Panc1 (cell line): Measurements from ENCODE around the gene SLC9A9. TPM values are rescaled to one million over a fixed set of nuclear protein-coding genes. Genes with fewer than 3 reads are reported as not detected.

Experiments used
- ATAC-seq: fragments of 200-7000 bp; cut with Tn5 transposase; 2 replicates; pipeline ENCODE4 v1.9.1; 2020; ENCODE audit warnings: mild to moderate bottlenecking, moderate library complexity
- BruUV-seq: library from RNA; stranded (reverse); fragments of 400-500 nt; replicated peaks from 2 replicates; lab custom pipeline; 2021; lab: Mats Ljungman, UMichigan
- CTCF ChIA-PET: fragments of 300-600 bp; sonication (Branson Sonifier 250); formaldehyde crosslinking; loops from one replicate; lab custom pipeline; 2022; ENCODE audit warnings: antibody characterized with exemption; lab: Charles Lee
- POLR2A ChIA-PET: fragments of 300-600 bp; sonication (Branson Sonifier 250); formaldehyde crosslinking; loops from one replicate; lab custom pipeline; 2022; ENCODE audit warnings: antibody characterized with exemption; lab: Charles Lee
- DNase-seq: peaks from one replicate; pipeline ENCODE4 v3.0.0-alpha.2; 2010; ENCODE audit warnings: low read depth, low spot score
- H3K27ac ChIP-seq: 2 replicates; pipeline ENCODE4 v1.5.1; 2011; ENCODE audit warnings: mild to moderate bottlenecking, low read length, inconsistent platforms
- H3K27me3 ChIP-seq: fragments of 200-500 bp; sonication (Bioruptor generic); 2 replicates; pipeline ENCODE4 v1.6.0; 2014; ENCODE audit warnings: low read length, inconsistent platforms; ENCODE audit not compliant: control insufficient read depth, insufficient read depth
- H3K36me3 ChIP-seq: fragments of 200-500 bp; sonication (Bioruptor generic); 2 replicates; pipeline ENCODE4 v1.5.1; 2014; ENCODE audit warnings: inconsistent platforms, mild to moderate bottlenecking, low read length, moderate library complexity; ENCODE audit not compliant: control insufficient read depth, insufficient read depth
- H3K4me1 ChIP-seq: 2 replicates; pipeline ENCODE4 v1.5.1; 2011; ENCODE audit warnings: inconsistent platforms, mild to moderate bottlenecking, low read length, moderate library complexity; ENCODE audit not compliant: control insufficient read depth, insufficient read depth
- H3K4me3 ChIP-seq, 2 experiments: 2 replicates each; pipeline ENCODE4 v1.5.1; 2011 to 2012; ENCODE audit warnings: low read depth in 2 of 2, low read length in 2 of 2, mild to moderate bottlenecking in 2 of 2, inconsistent platforms in 1 of 2, moderate library complexity in 1 of 2
- H3K9me3 ChIP-seq: fragments of 200-500 bp; sonication (Bioruptor generic); 2 replicates; pipeline ENCODE4 v1.5.1; 2014; ENCODE audit warnings: low read depth, mild to moderate bottlenecking, inconsistent platforms, low read length, moderate library complexity; ENCODE audit not compliant: control insufficient read depth, insufficient read depth
- POLR2AphosphoS5 ChIP-seq: IDR thresholded peaks from 2 replicates; pipeline ENCODE4 v1.6.1; 2012; ENCODE audit warnings: mild to moderate bottlenecking, low read depth, low read length, moderate library complexity
- SIN3A ChIP-seq: IDR thresholded peaks from 2 replicates; pipeline ENCODE4 v1.6.1; 2012; ENCODE audit warnings: low read depth, mild to moderate bottlenecking, low read length, moderate library complexity, borderline replicate concordance; ENCODE audit not compliant: insufficient read depth
- TCF7L2 ChIP-seq: IDR thresholded peaks from 2 replicates; pipeline ENCODE4 v1.6.1; 2011; ENCODE audit warnings: mild to moderate bottlenecking, low read depth, low read length, inconsistent platforms
- in situ Hi-C: cut with HindIII; loops from 2 replicates; pipeline ENCODE4 v1.10.0; 2016; ENCODE audit warnings: low sequenced_read_pairs, low pct_unique_long_range_greater_than_20kb
- intact Hi-C: fragments of 100-400 bp; cut with micrococcal nuclease; formaldehyde crosslinking; loops from one replicate; pipeline ENCODE4 v1.10.0; 2022; ENCODE audit not compliant: unreplicated experiment
- total RNA-seq: library from RNA; stranded (reverse); gene quantifications from one replicate; pipeline ENCODE4 v1.2.1, GENCODE V29; 2021; ENCODE audit not compliant: unreplicated experiment
- TF ChIP-seq, protein P1 (sequence below), 2 experiments: IDR thresholded peaks; 2 replicates each; pipeline ENCODE4 v1.6.1; 2011 to 2012; ENCODE audit warnings: low read depth in 2 of 2, control low read depth in 1 of 2, low read length in 1 of 2, mild to moderate bottlenecking in 1 of 2, moderate library complexity in 1 of 2; ENCODE audit not compliant: insufficient read depth in 1 of 2
- TF ChIP-seq, protein P2 (sequence below): fragments of 450-650 bp; IDR thresholded peaks from 2 replicates; pipeline ENCODE4 v1.5.1; 2017; ENCODE audit warnings: mild to moderate bottlenecking

The SLC9A9 gene
- total RNA-seq, 1 experiment from 2014 or later = not detected

DNA sequence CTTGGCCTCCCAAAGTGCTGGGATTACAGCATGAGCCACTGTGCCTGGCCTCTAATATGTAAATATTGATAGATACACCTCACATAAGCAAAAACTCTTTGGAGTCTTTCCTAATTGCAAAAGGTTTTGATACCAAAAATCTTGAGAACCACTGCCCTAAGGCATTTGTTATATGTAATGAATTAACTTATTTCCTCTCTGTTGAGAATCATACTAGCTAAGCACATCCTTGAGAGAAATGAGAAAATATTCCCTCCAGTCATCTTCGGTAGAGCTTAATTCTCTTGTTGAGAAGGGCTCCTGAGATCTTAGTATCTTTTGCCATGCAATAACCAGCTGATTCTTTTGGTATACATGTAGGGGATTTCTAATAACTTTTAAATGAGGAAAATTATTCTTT, 190.2 kb downstream of the SLC9A9 start:
- no peaks in the 10 kb centered on the region for H3K9me3 ChIP-seq
- intact Hi-C loops = no loop called here
- in situ Hi-C loops = no loop called here
- TF ChIP-seq TCF7L2 (no peak), SIN3A (no peak), POLR2AphosphoS5 (no peak)
- TF ChIP-seq, protein P1, sequence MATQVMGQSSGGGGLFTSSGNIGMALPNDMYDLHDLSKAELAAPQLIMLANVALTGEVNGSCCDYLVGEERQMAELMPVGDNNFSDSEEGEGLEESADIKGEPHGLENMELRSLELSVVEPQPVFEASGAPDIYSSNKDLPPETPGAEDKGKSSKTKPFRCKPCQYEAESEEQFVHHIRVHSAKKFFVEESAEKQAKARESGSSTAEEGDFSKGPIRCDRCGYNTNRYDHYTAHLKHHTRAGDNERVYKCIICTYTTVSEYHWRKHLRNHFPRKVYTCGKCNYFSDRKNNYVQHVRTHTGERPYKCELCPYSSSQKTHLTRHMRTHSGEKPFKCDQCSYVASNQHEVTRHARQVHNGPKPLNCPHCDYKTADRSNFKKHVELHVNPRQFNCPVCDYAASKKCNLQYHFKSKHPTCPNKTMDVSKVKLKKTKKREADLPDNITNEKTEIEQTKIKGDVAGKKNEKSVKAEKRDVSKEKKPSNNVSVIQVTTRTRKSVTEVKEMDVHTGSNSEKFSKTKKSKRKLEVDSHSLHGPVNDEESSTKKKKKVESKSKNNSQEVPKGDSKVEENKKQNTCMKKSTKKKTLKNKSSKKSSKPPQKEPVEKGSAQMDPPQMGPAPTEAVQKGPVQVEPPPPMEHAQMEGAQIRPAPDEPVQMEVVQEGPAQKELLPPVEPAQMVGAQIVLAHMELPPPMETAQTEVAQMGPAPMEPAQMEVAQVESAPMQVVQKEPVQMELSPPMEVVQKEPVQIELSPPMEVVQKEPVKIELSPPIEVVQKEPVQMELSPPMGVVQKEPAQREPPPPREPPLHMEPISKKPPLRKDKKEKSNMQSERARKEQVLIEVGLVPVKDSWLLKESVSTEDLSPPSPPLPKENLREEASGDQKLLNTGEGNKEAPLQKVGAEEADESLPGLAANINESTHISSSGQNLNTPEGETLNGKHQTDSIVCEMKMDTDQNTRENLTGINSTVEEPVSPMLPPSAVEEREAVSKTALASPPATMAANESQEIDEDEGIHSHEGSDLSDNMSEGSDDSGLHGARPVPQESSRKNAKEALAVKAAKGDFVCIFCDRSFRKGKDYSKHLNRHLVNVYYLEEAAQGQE (IDR thresholded peaks at IDR 0.05; ENCODE audit: insufficient read depth in 1 of 2, low read depth in 2 of 2, low read length in 1 of 2) = no peak
- TF ChIP-seq, protein P2, sequence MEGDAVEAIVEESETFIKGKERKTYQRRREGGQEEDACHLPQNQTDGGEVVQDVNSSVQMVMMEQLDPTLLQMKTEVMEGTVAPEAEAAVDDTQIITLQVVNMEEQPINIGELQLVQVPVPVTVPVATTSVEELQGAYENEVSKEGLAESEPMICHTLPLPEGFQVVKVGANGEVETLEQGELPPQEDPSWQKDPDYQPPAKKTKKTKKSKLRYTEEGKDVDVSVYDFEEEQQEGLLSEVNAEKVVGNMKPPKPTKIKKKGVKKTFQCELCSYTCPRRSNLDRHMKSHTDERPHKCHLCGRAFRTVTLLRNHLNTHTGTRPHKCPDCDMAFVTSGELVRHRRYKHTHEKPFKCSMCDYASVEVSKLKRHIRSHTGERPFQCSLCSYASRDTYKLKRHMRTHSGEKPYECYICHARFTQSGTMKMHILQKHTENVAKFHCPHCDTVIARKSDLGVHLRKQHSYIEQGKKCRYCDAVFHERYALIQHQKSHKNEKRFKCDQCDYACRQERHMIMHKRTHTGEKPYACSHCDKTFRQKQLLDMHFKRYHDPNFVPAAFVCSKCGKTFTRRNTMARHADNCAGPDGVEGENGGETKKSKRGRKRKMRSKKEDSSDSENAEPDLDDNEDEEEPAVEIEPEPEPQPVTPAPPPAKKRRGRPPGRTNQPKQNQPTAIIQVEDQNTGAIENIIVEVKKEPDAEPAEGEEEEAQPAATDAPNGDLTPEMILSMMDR = no peak
- no peak for DNase-seq
- no peak overlapping the region for H3K27ac ChIP-seq
- ATAC-seq = no peak
- no peaks in the 10 kb centered on the region for H3K4me1 ChIP-seq
- ChIA-PET CTCF (no interaction called here), POLR2A (no interaction called here)
- no peaks in the 10 kb centered on the region for H3K27me3 ChIP-seq
- H3K4me3 ChIP-seq = no peak overlapping the region
- BruUV-seq = no TSS peak
- H3K36me3 ChIP-seq = no peaks in the 10 kb centered on the region

DNA sequence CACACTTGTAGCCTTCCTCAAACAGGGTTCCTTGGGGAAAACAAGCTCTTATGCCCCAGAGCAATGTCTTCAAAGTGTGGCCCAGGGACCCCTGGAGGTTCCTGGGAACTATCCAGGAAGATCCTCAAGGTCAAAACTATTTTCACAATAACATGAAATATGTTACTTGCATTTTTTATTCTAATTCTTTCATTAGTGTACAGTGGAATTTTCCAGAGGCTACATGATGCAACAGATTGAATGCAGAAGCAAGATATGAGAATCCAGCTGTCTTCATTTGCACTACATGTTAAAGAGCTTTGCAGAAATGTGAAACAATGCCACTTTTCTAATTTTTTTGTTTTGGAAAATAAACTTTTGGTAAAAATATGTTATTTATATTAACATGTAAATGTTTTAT, 190.9 kb downstream of the SLC9A9 start:
- H3K27ac ChIP-seq = no peak overlapping the region
- CTCF ChIA-PET = no interaction called here
- H3K36me3 ChIP-seq = no peaks in the 10 kb centered on the region
- BruUV-seq = no TSS peak
- TF ChIP-seq TCF7L2 (no peak), POLR2AphosphoS5 (no peak), SIN3A (no peak)
- TF ChIP-seq, protein P2 = no peak
- TF ChIP-seq, protein P1 (IDR thresholded peaks at IDR 0.05; ENCODE audit: insufficient read depth in 1 of 2, low read depth in 2 of 2, low read length in 1 of 2) = no peak
- in situ Hi-C loops (no loop called here), intact Hi-C loops (no loop called here)
- H3K9me3 ChIP-seq = no peaks in the 10 kb centered on the region
- no peak overlapping the region for H3K4me3 ChIP-seq
- POLR2A ChIA-PET = no interaction called here
- no peaks in the 10 kb centered on the region for H3K27me3 ChIP-seq
- no peaks in the 10 kb centered on the region for H3K4me1 ChIP-seq
- ATAC-seq (no peak), DNase-seq (no peak)
